Measurements from ENCODE around the gene CNTNAP1. TPM values are rescaled to one million over a fixed set of nuclear protein-coding genes. Genes with fewer than 3 reads are reported as not detected.

The CNTNAP1 gene
- total RNA-seq, 1 experiment from 2014 or later, result 6.4 TPM

- Histone ChIP-seq H3K79me2 (ENCODE audit: insufficient read depth, low read length) (no peaks in the 10 kb centered on the region), H4K20me1 (ENCODE audit: insufficient read depth) (no peaks in the 10 kb centered on the region), H3K27ac (ENCODE audit: low read depth, low read length) (no peak overlapping the region), H3K9me3 (ENCODE audit: control insufficient read depth in 1 of 2, insufficient read depth in 1 of 2, low read depth in 1 of 2, low read length in 2 of 2) (no peaks in the 10 kb centered on the region; a peak in 1 of 4 replicates), H3K36me3 (ENCODE audit: control insufficient read depth in 1 of 2, insufficient read depth in 2 of 2, low read length in 2 of 2) (no peaks in the 10 kb centered on the region), H3K9ac (ENCODE audit: low read length) (no peak overlapping the region), H3K27me3 (ENCODE audit: insufficient read depth, low read length) (no peaks in the 10 kb centered on the region), H3K9me2 (ENCODE audit: insufficient read depth) (no peaks in the 10 kb centered on the region), H3K4me3 (replicated peaks in 1 of 2; ENCODE audit: low read depth in 1 of 2, low read length in 2 of 2) (no peak overlapping the region), H3K4me1 (ENCODE audit: control insufficient read depth in 1 of 2, insufficient read depth in 2 of 2, low read length in 2 of 2) (peaks cover 0 to 19% of the 10 kb centered on the region in 2 experiments; a peak in 2 of 4 replicates), H3K4me2 (ENCODE audit: low read length) (no peak overlapping the region), H2AFZ (ENCODE audit: low read depth, low read length, poor library complexity, severe bottlenecking) (no peak overlapping the region)
- CTCF ChIA-PET, result no interaction called here
- no peak for TF ChIP-seq ZNF274 (IDR thresholded peaks at IDR 0.05; ENCODE audit: low read depth, low read length)
- no peak for TF ChIP-seq REST (IDR thresholded peaks at IDR 0.05; ENCODE audit: low read depth)
- BruUV-seq (replicated peaks), result no TSS peak
- intact Hi-C loops (cut with micrococcal nuclease), result no loop called here
- DNase-seq (ENCODE audit: low read depth, low spot score) (no peak), ATAC-seq (no peak)
- POLR2A ChIA-PET, result no interaction called here
- RAD21 ChIA-PET (ENCODE audit: low non-redundant PET in 1 of 2, low total read pairs in 2 of 2, uncharacterized antibody in 2 of 2, unreplicated experiment in 2 of 2), result no interaction called here
Observed at GRCh38 chr17:42653179-42654124, 28.9 kb upstream of the CNTNAP1 start.

GRCh38 chr17:42655528-42655927 is 26.8 kb upstream of the CNTNAP1 start:
- Histone ChIP-seq H3K4me3 (replicated peaks in 1 of 2; ENCODE audit: low read depth in 1 of 2, low read length in 2 of 2) (no peak overlapping the region), H3K27me3 (ENCODE audit: insufficient read depth, low read length) (no peaks in the 10 kb centered on the region), H3K9me3 (ENCODE audit: control insufficient read depth in 1 of 2, insufficient read depth in 1 of 2, low read depth in 1 of 2, low read length in 2 of 2) (no peaks in the 10 kb centered on the region; a peak in 1 of 4 replicates), H3K9me2 (ENCODE audit: insufficient read depth) (no peaks in the 10 kb centered on the region), H3K27ac (ENCODE audit: low read depth, low read length) (no peak overlapping the region), H2AFZ (ENCODE audit: low read depth, low read length, poor library complexity, severe bottlenecking) (peak overlapping the region; percentile 46), H3K36me3 (ENCODE audit: control insufficient read depth in 1 of 2, insufficient read depth in 2 of 2, low read length in 2 of 2) (no peaks in the 10 kb centered on the region), H3K9ac (ENCODE audit: low read length) (no peak overlapping the region), H3K4me1 (ENCODE audit: control insufficient read depth in 1 of 2, insufficient read depth in 2 of 2, low read length in 2 of 2) (peaks cover 7 to 31% of the 10 kb centered on the region in 2 experiments), H3K79me2 (ENCODE audit: insufficient read depth, low read length) (no peaks in the 10 kb centered on the region), H3K4me2 (ENCODE audit: low read length) (peak overlapping the region; percentile 36), H4K20me1 (ENCODE audit: insufficient read depth) (no peaks in the 10 kb centered on the region)
- RAD21 ChIA-PET (ENCODE audit: low non-redundant PET in 1 of 2, low total read pairs in 2 of 2, uncharacterized antibody in 2 of 2, unreplicated experiment in 2 of 2), result no interaction called here
- no peak for DNase-seq (ENCODE audit: low read depth, low spot score)
- ATAC-seq, result no peak
- POLR2A ChIA-PET, result no interaction called here
- CTCF ChIA-PET, result no interaction called here
- BruUV-seq (replicated peaks), result no TSS peak
- intact Hi-C loops (cut with micrococcal nuclease), result loop anchor here (5.0 kb wide), 1 partner anchor 33 kb away; no protein-coding TSS in a partner anchor
- TF ChIP-seq MAX (IDR thresholded peaks at IDR 0.05) (peak; percentile 47; the same call in 1 of the 2 replicates), POLR2AphosphoS5 (IDR thresholded peaks at IDR 0.05; ENCODE audit: low read depth, low read length) (no peak)
